K562 (cell line): ENCODE measurements around the gene SPEM3. TPM values are rescaled to one million over a fixed set of nuclear protein-coding genes. Genes with fewer than 3 reads are reported as not detected.

Source experiments
- BRCA1 ChIP-seq, 2 experiments: fragments of 450-650 bp in 1 of 2; sonication (generic) in 1 of 2; formaldehyde crosslinking in 1 of 2; IDR thresholded peaks; 2 replicates each; pipeline versions ENCODE4 v1.5.0 to v1.6.1; 2017 to 2020; ENCODE audit warnings: mild to moderate bottlenecking in 1 of 2, missing genetic modification reagents in 1 of 2
- C11orf30 ChIP-seq: fragments of 450-650 bp; IDR thresholded peaks from 2 replicates; pipeline ENCODE4 v1.6.1; 2016; ENCODE audit warnings: low read depth, mild to moderate bottlenecking
- ETS2 ChIP-seq: IDR thresholded peaks from 2 replicates; pipeline ENCODE4 v1.6.1; 2016; ENCODE audit warnings: borderline replicate concordance, missing genetic modification characterization, mild to moderate bottlenecking, moderate library complexity, missing compliant biosample characterization; ENCODE audit not compliant: poor library complexity, severe bottlenecking
- RCOR1 ChIP-seq, 2 experiments: IDR thresholded peaks; 2 replicates each; pipeline ENCODE4 v1.6.1; 2012; ENCODE audit warnings: low read depth in 2 of 2, low read length in 2 of 2, borderline replicate concordance in 1 of 2, improper control_type of control experiment in 1 of 2
- polyA plus RNA-seq, 8 experiments: library from polyadenylated mRNA; depleted of rRNA in 4 of 8; stranded (reverse) in 5 of 8; unstranded in 3 of 8; fragments of >200 nt; fragmentation: Nextera tagmentation in 2 of 8; fragmentation: Illumina TruSeq in 1 of 8; extraction: Ambion mirVana in 2 of 8; extraction: Trizol in 1 of 8; gene quantifications; 2 replicates each; pipeline versions ENCODE4 v1.2.1 to v1.2.3, GENCODE V29; 2011 to 2014; ENCODE audit warnings: inconsistent platforms in 1 of 8, missing spikeins in 1 of 8
- total RNA-seq, 7 experiments: library from RNA; depleted of rRNA in 6 of 7; stranded (reverse); fragments of >200 nt in 6 of 7; fragmentation: Illumina TruSeq in 2 of 7; extraction: Trizol in 2 of 7; gene quantifications; 2 replicates each; pipeline versions ENCODE4 v1.2.1 to v1.2.3, GENCODE V29; 2011 to 2021; ENCODE audit warnings: low replicate concordance in 1 of 7
- TF ChIP-seq, protein P1 (sequence below): sonication (generic); formaldehyde crosslinking; IDR thresholded peaks from 2 replicates; pipeline ENCODE4 v1.8.1; 2023; ENCODE audit warnings: mild to moderate bottlenecking, missing genetic modification reagents
- TF ChIP-seq, protein P2 (sequence below): sonication (generic); formaldehyde crosslinking; IDR thresholded peaks from 2 replicates; pipeline ENCODE4 v1.8.0; 2022; ENCODE audit warnings: mild to moderate bottlenecking, low read depth, missing genetic modification reagents
- TF ChIP-seq, protein P3 (sequence below): fragments of 450-650 bp; IDR thresholded peaks from 2 replicates; pipeline ENCODE4 v1.6.1; 2018; ENCODE audit not compliant: partially characterized antibody

The SPEM3 gene
- total and polyA plus RNA-seq, 9 of the 15 experiments (the other 6 are each of a cell fraction or from before 2014, with no cell fraction given) = not detected

GRCh38 chr17:7410634-7411426 lies 17.8 kb upstream of the SPEM3 start (continued):
- TF ChIP-seq, protein P1, sequence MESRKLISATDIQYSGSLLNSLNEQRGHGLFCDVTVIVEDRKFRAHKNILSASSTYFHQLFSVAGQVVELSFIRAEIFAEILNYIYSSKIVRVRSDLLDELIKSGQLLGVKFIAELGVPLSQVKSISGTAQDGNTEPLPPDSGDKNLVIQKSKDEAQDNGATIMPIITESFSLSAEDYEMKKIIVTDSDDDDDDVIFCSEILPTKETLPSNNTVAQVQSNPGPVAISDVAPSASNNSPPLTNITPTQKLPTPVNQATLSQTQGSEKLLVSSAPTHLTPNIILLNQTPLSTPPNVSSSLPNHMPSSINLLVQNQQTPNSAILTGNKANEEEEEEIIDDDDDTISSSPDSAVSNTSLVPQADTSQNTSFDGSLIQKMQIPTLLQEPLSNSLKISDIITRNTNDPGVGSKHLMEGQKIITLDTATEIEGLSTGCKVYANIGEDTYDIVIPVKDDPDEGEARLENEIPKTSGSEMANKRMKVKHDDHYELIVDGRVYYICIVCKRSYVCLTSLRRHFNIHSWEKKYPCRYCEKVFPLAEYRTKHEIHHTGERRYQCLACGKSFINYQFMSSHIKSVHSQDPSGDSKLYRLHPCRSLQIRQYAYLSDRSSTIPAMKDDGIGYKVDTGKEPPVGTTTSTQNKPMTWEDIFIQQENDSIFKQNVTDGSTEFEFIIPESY (CRISPR knock-in tag) = 0 out of 2 replicates have a peak, but pooled peaks have one; percentile 32
- TF ChIP-seq ETS2 (tag) (no peak), C11orf30 (no peak), RCOR1 (IDR thresholded peaks at IDR 0.05; ENCODE audit: borderline replicate concordance in 1 of 2, low read depth in 2 of 2, low read length in 2 of 2) (no peak), BRCA1 (IDR thresholded peaks at IDR 0.05) (no peak), BRCA1 (CRISPR knock-in tag; IDR thresholded peaks at IDR 0.05) (no peak)
- TF ChIP-seq, protein P2, sequence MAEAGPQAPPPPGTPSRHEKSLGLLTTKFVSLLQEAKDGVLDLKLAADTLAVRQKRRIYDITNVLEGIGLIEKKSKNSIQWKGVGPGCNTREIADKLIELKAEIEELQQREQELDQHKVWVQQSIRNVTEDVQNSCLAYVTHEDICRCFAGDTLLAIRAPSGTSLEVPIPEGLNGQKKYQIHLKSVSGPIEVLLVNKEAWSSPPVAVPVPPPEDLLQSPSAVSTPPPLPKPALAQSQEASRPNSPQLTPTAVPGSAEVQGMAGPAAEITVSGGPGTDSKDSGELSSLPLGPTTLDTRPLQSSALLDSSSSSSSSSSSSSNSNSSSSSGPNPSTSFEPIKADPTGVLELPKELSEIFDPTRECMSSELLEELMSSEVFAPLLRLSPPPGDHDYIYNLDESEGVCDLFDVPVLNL = no peak
- TF ChIP-seq, protein P3, sequence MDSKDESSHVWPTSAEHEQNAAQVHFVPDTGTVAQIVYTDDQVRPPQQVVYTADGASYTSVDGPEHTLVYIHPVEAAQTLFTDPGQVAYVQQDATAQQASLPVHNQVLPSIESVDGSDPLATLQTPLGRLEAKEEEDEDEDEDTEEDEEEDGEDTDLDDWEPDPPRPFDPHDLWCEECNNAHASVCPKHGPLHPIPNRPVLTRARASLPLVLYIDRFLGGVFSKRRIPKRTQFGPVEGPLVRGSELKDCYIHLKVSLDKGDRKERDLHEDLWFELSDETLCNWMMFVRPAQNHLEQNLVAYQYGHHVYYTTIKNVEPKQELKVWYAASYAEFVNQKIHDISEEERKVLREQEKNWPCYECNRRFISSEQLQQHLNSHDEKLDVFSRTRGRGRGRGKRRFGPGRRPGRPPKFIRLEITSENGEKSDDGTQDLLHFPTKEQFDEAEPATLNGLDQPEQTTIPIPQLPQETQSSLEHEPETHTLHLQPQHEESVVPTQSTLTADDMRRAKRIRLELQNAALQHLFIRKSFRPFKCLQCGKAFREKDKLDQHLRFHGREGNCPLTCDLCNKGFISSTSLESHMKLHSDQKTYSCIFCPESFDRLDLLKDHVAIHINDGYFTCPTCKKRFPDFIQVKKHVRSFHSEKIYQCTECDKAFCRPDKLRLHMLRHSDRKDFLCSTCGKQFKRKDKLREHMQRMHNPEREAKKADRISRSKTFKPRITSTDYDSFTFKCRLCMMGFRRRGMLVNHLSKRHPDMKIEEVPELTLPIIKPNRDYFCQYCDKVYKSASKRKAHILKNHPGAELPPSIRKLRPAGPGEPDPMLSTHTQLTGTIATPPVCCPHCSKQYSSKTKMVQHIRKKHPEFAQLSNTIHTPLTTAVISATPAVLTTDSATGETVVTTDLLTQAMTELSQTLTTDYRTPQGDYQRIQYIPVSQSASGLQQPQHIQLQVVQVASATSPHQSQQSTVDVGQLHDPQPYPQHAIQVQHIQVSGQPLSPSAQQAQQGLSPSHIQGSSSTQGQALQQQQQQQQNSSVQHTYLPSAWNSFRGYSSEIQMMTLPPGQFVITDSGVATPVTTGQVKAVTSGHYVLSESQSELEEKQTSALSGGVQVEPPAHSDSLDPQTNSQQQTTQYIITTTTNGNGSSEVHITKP = peak; percentile 42
